HEK293 (cell line): Measurements from ENCODE around the gene ARHGAP4.

Experiments used
- CTCF ChIA-PET: fragments of 350-600 bp; formaldehyde crosslinking; extraction: SDS; loops from one replicate; lab custom pipeline; 2021; ENCODE audit warnings: antibody characterized with exemption; lab: Yijun Ruan, JAX
- POLR2A ChIA-PET: fragments of 300-600 bp; formaldehyde crosslinking; extraction: SDS; loops from one replicate; lab custom pipeline; 2020; ENCODE audit warnings: antibody characterized with exemption, inconsistent platforms; lab: Yijun Ruan, JAX
- H3K27ac ChIP-seq: fragments of 200-500 bp; sonication (Bioruptor generic); 2 replicates; pipeline ENCODE4 v1.5.1; 2014; ENCODE audit warnings: low read depth, low read length, control low read depth, inconsistent platforms; ENCODE audit errors: extremely low read depth
- H3K36me3 ChIP-seq, 2 experiments: fragments of 200-500 bp in 1 of 2; sonication (Bioruptor generic) in 1 of 2; 1 replicate in 1 of 2; 2 replicates in 1 of 2; pipeline ENCODE4 v1.5.1; 2014 to 2017; ENCODE audit warnings: inconsistent platforms in 2 of 2, low read length in 2 of 2; ENCODE audit not compliant: control insufficient read depth in 2 of 2, insufficient read depth in 1 of 2
- H3K4me1 ChIP-seq: fragments of 200-500 bp; sonication (Bioruptor generic); 2 replicates; pipeline ENCODE4 v1.5.1; 2014; ENCODE audit warnings: mild to moderate bottlenecking, low read length, inconsistent platforms; ENCODE audit not compliant: control insufficient read depth, insufficient read depth
- H3K4me3 ChIP-seq: 2 replicates; pipeline ENCODE4 v1.5.1; 2011; ENCODE audit warnings: low read depth, mild to moderate bottlenecking, control low read depth, low read length, moderate library complexity
- H3K9me3 ChIP-seq: fragments of 200-500 bp; sonication (Bioruptor generic); 2 replicates; pipeline ENCODE4 v1.5.1; 2014; ENCODE audit warnings: low read depth, low read length, inconsistent platforms; ENCODE audit not compliant: control insufficient read depth, insufficient read depth
- ATF2 ChIP-seq: fragments of 450-650 bp; formaldehyde crosslinking; IDR thresholded peaks from 2 replicates; pipeline ENCODE4 v1.5.1; 2016; ENCODE audit warnings: missing biosample characterization, missing genetic modification characterization, low read depth
- BCL6B ChIP-seq: fragments of 450-650 bp; formaldehyde crosslinking; IDR thresholded peaks from 2 replicates; pipeline ENCODE4 v1.5.1; 2017; ENCODE audit warnings: missing biosample characterization, missing genetic modification characterization
- EGR2 ChIP-seq: fragments of 450-650 bp; formaldehyde crosslinking; IDR thresholded peaks from 2 replicates; pipeline ENCODE4 v1.5.1; 2016; ENCODE audit warnings: low read depth, missing biosample characterization, missing genetic modification characterization
- HOXA7 ChIP-seq: sonication (generic); formaldehyde crosslinking; IDR thresholded peaks from 2 replicates; pipeline ENCODE4 v1.8.1; 2022; ENCODE audit warnings: missing genetic modification reagents, borderline replicate concordance
- KLF1 ChIP-seq: fragments of 450-650 bp; formaldehyde crosslinking; IDR thresholded peaks from 2 replicates; pipeline ENCODE4 v1.5.1; 2016; ENCODE audit warnings: missing biosample characterization, missing genetic modification characterization
- KLF16 ChIP-seq: fragments of 450-650 bp; formaldehyde crosslinking; IDR thresholded peaks from 2 replicates; pipeline ENCODE4 v1.5.1; 2017; ENCODE audit warnings: missing biosample characterization, missing genetic modification characterization
- OVOL3 ChIP-seq: fragments of 450-650 bp; formaldehyde crosslinking; IDR thresholded peaks from 2 replicates; pipeline ENCODE4 v1.5.1; 2016; ENCODE audit warnings: missing biosample characterization, missing genetic modification characterization
- PATZ1 ChIP-seq: fragments of 450-650 bp; formaldehyde crosslinking; IDR thresholded peaks from 2 replicates; pipeline ENCODE4 v1.5.1; 2016; ENCODE audit warnings: missing biosample characterization, missing genetic modification characterization
- PRDM2 ChIP-seq: fragments of 450-650 bp; formaldehyde crosslinking; IDR thresholded peaks from 2 replicates; pipeline ENCODE4 v1.5.1; 2016; ENCODE audit warnings: missing biosample characterization, missing genetic modification characterization, borderline replicate concordance
- PRDM4 ChIP-seq: fragments of 450-650 bp; formaldehyde crosslinking; IDR thresholded peaks from 2 replicates; pipeline ENCODE4 v1.5.1; 2017; ENCODE audit warnings: missing biosample characterization, missing genetic modification characterization
- ZNF133 ChIP-seq: fragments of 450-650 bp; formaldehyde crosslinking; IDR thresholded peaks from 2 replicates; pipeline ENCODE4 v1.5.1; 2016; ENCODE audit warnings: missing biosample characterization, missing genetic modification characterization
- ZNF23 ChIP-seq: fragments of 450-650 bp; formaldehyde crosslinking; IDR thresholded peaks from 2 replicates; pipeline ENCODE4 v1.5.1; 2016; ENCODE audit warnings: missing biosample characterization, missing genetic modification characterization, borderline replicate concordance
- ZNF280C ChIP-seq: fragments of 450-650 bp; formaldehyde crosslinking; IDR thresholded peaks from 2 replicates; pipeline ENCODE4 v1.5.1; 2016; ENCODE audit warnings: missing biosample characterization, missing genetic modification characterization
- ZNF514 ChIP-seq: fragments of 450-650 bp; formaldehyde crosslinking; IDR thresholded peaks from 2 replicates; pipeline ENCODE4 v1.5.1; 2016; ENCODE audit warnings: missing biosample characterization, missing genetic modification characterization
- ZNF585B ChIP-seq: fragments of 450-650 bp; formaldehyde crosslinking; IDR thresholded peaks from 2 replicates; pipeline ENCODE4 v1.5.1; 2016; ENCODE audit warnings: missing biosample characterization, missing genetic modification characterization

Gene ARHGAP4

GRCh38 chrX:153882557-153882956, 43.5 kb downstream of the ARHGAP4 start:
- TF ChIP-seq EGR2 (tag by site-specific recombination), result no peak
- 0 out of 2 replicates have a peak, but pooled peaks have one; percentile 20 for TF ChIP-seq KLF1 (tag by site-specific recombination)
- POLR2A ChIA-PET, result no interaction called here
- CTCF ChIA-PET, result interaction anchor here (0.6 kb wide), 2 partner anchors 41 to 252 kb away, joined by 5 read pairs; no protein-coding TSS in a partner anchor
- H3K36me3 ChIP-seq, result no peaks in the 10 kb centered on the region
- no peak overlapping the region for H3K4me3 ChIP-seq
- H3K9me3 ChIP-seq, result no peaks in the 10 kb centered on the region
- H3K4me1 ChIP-seq, result no peaks in the 10 kb centered on the region
- no peak overlapping the region for H3K27ac ChIP-seq

- H3K9me3 ChIP-seq, result no peaks in the 10 kb centered on the region
- H3K27ac ChIP-seq, result no peak overlapping the region
- H3K36me3 ChIP-seq, result no peaks in the 10 kb centered on the region
- ChIA-PET POLR2A (no interaction called here), CTCF (interaction anchor here (0.6 kb wide), 1 partner anchor 42 kb away, joined by 5 read pairs; no protein-coding TSS in a partner anchor)
- no peak overlapping the region for H3K4me3 ChIP-seq
- H3K4me1 ChIP-seq, result no peaks in the 10 kb centered on the region
- peak; percentile 67 for TF ChIP-seq PRDM4
- no peak for TF ChIP-seq ZNF23 (tag by site-specific recombination)
- no peak for TF ChIP-seq KLF16 (tag by site-specific recombination)
- TF ChIP-seq ZNF133 (tag by site-specific recombination), result no peak
- TF ChIP-seq PATZ1 (tag by site-specific recombination), result no peak
- TF ChIP-seq ZNF585B (tag by site-specific recombination), result no peak
- no peak for TF ChIP-seq ZNF280C (tag by site-specific recombination)
- TF ChIP-seq, all 188 proteins: peak for 1
These were observed 44.0 kb downstream of the ARHGAP4 start for GRCh38 chrX:153882086-153882498.

GRCh38 chrX:153881281-153881680, 44.8 kb downstream of the ARHGAP4 start:
- H3K27ac ChIP-seq, result no peak overlapping the region
- ChIA-PET CTCF (no interaction called here), POLR2A (no interaction called here)
- H3K4me1 ChIP-seq, result no peaks in the 10 kb centered on the region
- H3K36me3 ChIP-seq, result no peaks in the 10 kb centered on the region
- H3K9me3 ChIP-seq, result no peaks in the 10 kb centered on the region
- no peak overlapping the region for H3K4me3 ChIP-seq
- TF ChIP-seq PRDM2 (tag by site-specific recombination) (no peak), BCL6B (no peak), ZNF514 (tag by site-specific recombination) (no peak), ATF2 (no peak), HOXA7 (CRISPR knock-in tag) (no peak), OVOL3 (tag by site-specific recombination) (no peak)
